ENCODE results near the gene SENP1.

- TF ChIP-seq, protein P1, sequence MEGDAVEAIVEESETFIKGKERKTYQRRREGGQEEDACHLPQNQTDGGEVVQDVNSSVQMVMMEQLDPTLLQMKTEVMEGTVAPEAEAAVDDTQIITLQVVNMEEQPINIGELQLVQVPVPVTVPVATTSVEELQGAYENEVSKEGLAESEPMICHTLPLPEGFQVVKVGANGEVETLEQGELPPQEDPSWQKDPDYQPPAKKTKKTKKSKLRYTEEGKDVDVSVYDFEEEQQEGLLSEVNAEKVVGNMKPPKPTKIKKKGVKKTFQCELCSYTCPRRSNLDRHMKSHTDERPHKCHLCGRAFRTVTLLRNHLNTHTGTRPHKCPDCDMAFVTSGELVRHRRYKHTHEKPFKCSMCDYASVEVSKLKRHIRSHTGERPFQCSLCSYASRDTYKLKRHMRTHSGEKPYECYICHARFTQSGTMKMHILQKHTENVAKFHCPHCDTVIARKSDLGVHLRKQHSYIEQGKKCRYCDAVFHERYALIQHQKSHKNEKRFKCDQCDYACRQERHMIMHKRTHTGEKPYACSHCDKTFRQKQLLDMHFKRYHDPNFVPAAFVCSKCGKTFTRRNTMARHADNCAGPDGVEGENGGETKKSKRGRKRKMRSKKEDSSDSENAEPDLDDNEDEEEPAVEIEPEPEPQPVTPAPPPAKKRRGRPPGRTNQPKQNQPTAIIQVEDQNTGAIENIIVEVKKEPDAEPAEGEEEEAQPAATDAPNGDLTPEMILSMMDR (conservative IDR thresholded peaks at IDR 0.05) = no peak
- TF ChIP-seq ZFX (IDR thresholded peaks at IDR 0.05) = no peak
Measured at GRCh38 chr12:48110691-48111311, 4.9 kb upstream of the SENP1 start.
